ENCODE results near the gene CASTOR2.

DNA sequence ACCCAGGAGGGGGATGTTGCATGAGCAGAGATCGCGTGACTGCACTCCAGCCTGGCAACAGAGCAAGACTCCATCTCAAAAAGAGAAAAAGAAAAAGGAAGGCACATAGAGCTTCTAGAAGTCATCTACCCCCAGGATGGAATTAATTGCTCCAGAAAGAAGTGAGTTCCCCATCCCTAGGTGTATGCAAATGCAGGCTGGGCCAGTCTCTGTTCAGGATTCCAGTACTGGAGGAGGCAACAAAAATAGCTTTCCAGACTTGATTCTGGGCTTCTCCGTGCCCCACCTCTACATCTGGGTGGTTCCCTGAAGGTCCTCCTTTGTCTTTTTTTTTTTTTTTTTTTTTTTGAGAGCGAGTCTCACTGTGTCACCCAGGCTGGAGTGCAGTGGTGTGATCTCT lies 28.6 kb downstream of the CASTOR2 start:
- no peak for TF ChIP-seq POLR2A (IDR thresholded peaks at IDR 0.05; ENCODE audit: low read depth, low read length)
- TF ChIP-seq, protein P1, sequence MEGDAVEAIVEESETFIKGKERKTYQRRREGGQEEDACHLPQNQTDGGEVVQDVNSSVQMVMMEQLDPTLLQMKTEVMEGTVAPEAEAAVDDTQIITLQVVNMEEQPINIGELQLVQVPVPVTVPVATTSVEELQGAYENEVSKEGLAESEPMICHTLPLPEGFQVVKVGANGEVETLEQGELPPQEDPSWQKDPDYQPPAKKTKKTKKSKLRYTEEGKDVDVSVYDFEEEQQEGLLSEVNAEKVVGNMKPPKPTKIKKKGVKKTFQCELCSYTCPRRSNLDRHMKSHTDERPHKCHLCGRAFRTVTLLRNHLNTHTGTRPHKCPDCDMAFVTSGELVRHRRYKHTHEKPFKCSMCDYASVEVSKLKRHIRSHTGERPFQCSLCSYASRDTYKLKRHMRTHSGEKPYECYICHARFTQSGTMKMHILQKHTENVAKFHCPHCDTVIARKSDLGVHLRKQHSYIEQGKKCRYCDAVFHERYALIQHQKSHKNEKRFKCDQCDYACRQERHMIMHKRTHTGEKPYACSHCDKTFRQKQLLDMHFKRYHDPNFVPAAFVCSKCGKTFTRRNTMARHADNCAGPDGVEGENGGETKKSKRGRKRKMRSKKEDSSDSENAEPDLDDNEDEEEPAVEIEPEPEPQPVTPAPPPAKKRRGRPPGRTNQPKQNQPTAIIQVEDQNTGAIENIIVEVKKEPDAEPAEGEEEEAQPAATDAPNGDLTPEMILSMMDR (IDR thresholded peaks at IDR 0.05; ENCODE audit: extremely low read depth in 1 of 2, insufficient read depth in 1 of 2, low read depth in 1 of 2, low read length in 2 of 2), result no peak

All from endothelial cell of umbilical vein (primary cell).